IPS-20b (cell line): Measurements from ENCODE around the gene RASSF1.

ENCODE experiments used
- H3K27ac ChIP-seq: one replicate; pipeline ENCODE4 v1.5.1; 2013; ENCODE audit warnings: low read length
- H3K27me3 ChIP-seq: 2 replicates; pipeline ENCODE4 v1.6.1; 2013; ENCODE audit warnings: mild to moderate bottlenecking, low read length, inconsistent platforms; ENCODE audit not compliant: insufficient read depth
- H3K36me3 ChIP-seq: 2 replicates; pipeline ENCODE4 v1.6.1; 2013; ENCODE audit warnings: low read depth, mild to moderate bottlenecking, inconsistent platforms, low read length, moderate library complexity; ENCODE audit not compliant: insufficient read depth
- H3K4me1 ChIP-seq: 2 replicates; pipeline ENCODE4 v1.6.1; 2013; ENCODE audit warnings: mild to moderate bottlenecking, control low read depth, inconsistent platforms, low read length, moderate library complexity; ENCODE audit not compliant: insufficient read depth
- H3K4me3 ChIP-seq: 2 replicates; pipeline ENCODE4 v1.5.1; 2013; ENCODE audit warnings: mild to moderate bottlenecking, low read length, inconsistent platforms
- H3K9ac ChIP-seq: 2 replicates; pipeline ENCODE4 v1.6.1; 2013; ENCODE audit warnings: low read depth, mild to moderate bottlenecking, inconsistent platforms, low read length, moderate library complexity
- H3K9me3 ChIP-seq: 2 replicates; pipeline ENCODE4 v1.6.1; 2013; ENCODE audit warnings: mild to moderate bottlenecking, low read depth, low read length, inconsistent platforms; ENCODE audit not compliant: insufficient read depth

The RASSF1 gene

DNA sequence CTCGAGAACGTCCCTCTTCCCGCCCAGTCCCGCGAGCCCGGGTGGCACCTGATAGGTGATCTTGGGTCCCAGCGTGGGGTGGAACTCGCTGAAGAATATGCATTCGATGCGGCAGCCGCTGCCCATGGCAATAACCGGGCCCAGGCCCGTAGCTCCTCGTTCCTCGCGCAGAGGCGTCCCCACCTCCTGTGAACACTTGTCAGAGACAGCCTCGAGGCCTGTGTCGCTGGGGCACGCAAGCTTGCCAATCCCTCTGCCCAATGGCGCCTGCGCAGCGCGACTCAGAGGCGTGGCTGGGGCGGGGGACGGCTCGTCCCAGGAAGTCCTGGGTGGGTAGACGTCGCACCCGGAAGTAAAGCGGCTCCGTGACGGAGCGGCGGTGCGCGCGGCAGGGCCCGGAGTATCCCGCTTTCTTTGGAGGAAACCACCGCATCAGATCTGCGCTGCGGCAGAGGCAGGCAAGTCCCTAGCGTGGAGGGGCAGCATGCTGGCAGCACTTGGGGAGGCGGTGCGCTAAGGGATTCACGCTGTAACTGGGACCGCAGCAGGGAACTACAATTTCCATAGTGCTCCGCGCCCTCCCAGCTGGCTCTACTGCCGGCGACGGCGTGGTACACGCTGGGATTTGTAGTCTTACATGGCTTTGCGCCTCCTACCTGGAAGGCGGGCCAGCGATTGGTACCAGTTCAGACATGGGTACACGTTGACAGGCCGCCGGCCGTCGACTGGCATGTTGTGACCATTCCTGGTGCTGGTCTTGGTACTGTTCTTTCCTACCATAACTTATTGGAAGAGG, 10.1 kb upstream of the RASSF1 start, which contains the start of the genes CYB561D2 and NPRL2:
CYB561D2 (plus strand) TSS at position 336 of the 796 bp plus-strand sequence. CDS start 572 bp downstream, outside the sequence.
NPRL2 (minus strand) TSS at position 249 of the 796 bp plus-strand sequence; CDS start at position 126, 123 bp downstream.
- Histone ChIP-seq H3K9ac (peak within 1 kb of the TSS; percentile 73), H3K4me3 (peak within 1 kb of the TSS; percentile 91), H3K4me1 (no peaks in the 10 kb centered on the region), H3K27me3 (peaks cover 9% of the 10 kb centered on the region), H3K27ac (no peak within 1 kb of the TSS), H3K9me3 (no peaks in the 10 kb centered on the region), H3K36me3 (peaks cover 23% of the 10 kb centered on the region)

- Histone ChIP-seq H3K4me3 (peak overlapping the region; percentile 91), H3K36me3 (peaks cover 22% of the 10 kb centered on the region), H3K9me3 (no peaks in the 10 kb centered on the region), H3K27ac (no peak overlapping the region), H3K27me3 (peaks cover 14% of the 10 kb centered on the region), H3K4me1 (no peaks in the 10 kb centered on the region), H3K9ac (peak overlapping the region; percentile 73)
Observed at GRCh38 chr3:50350213-50350526, 9.5 kb upstream of the RASSF1 start.

DNA sequence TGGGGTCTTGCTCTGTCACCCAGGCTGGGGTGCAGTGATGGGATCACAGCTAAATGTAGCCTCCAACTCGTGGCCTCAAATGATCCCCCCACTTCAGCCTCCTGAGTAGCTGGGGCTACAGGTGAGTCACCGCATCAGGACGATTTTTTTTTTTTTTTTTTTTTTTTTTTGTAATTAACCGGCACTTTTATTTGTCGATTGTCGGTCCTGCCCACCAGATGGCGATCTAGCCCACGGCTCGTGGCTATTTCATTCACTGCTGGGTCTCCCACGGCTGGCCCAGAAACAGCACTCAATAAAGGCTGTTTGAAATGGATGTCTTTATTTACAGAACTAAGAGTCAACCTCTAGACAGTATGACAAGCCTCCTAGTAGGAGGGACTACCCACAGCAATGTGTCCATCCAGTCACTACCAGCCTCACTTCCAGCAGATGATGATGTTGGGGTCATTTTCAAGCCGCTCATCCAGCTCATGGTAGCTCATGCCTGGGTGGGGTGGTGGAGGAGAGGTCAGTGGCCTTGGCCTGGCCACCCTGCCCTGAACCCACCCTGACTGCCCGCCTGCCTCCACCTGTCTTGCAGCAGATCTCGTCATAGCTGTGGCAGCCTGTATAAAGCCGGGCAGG, 6.7 kb upstream of the RASSF1 start:
- Histone ChIP-seq H3K4me1 (no peaks in the 10 kb centered on the region), H3K27ac (no peak overlapping the region), H3K9ac (no peak overlapping the region), H3K9me3 (no peaks in the 10 kb centered on the region), H3K4me3 (no peak overlapping the region), H3K27me3 (peaks cover 43% of the 10 kb centered on the region), H3K36me3 (peaks cover 7% of the 10 kb centered on the region)

DNA sequence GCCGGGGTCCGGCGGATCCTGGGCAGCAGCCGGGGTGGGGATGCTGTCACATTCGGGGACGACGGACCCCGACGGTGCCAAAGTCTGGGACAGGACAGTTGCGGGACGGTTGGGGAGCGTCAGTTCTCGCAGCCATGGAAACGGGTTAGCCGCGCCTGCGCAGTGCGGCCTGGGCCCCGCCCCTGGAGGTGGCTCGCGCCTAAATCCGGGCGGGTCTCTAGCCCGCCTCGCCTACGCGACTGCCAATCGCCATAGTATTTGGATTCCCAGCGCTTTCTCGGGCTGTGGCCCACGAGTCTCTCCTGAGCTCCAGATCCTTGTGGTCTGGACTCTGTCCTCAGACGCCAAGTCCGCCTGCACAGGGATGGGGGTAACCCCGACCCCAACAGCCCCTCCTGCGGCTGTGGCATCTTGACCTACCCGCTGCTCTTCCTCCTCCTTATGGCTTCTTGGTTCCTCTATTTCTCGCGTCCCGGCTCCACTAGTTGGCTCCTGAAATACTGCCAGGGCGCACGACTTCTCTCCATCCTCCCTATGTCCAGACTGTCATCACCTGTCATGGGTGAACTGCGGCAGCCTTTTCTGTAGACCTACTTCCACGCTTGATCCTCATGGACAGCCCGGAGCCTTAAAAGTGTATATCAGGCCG, 5.1 kb upstream of the RASSF1 start, which contains the start of gene ZMYND10:
ZMYND10 (minus strand) TSS at position 147 of the 649 bp plus-strand sequence. CDS start 153 bp downstream, outside the sequence.
- peaks cover 59% of the 10 kb centered on the region for H3K27me3 ChIP-seq
- no peak within 1 kb of the TSS for H3K27ac ChIP-seq
- no peaks in the 10 kb centered on the region for H3K4me1 ChIP-seq
- peak within 1 kb of the TSS; percentile 63 for H3K4me3 ChIP-seq
- peaks cover 7% of the 10 kb centered on the region for H3K36me3 ChIP-seq
- no peaks in the 10 kb centered on the region for H3K9me3 ChIP-seq
- peak within 1 kb of the TSS; percentile 33; the same call in 1 of the 2 replicates for H3K9ac ChIP-seq

GRCh38 chr3:50345008-50345407, 4.4 kb upstream of the RASSF1 start:
- peaks cover 7% of the 10 kb centered on the region for H3K36me3 ChIP-seq
- H3K27ac ChIP-seq: no peak overlapping the region
- H3K4me3 ChIP-seq: peak overlapping the region; percentile 63
- peaks cover 66% of the 10 kb centered on the region for H3K27me3 ChIP-seq
- no peaks in the 10 kb centered on the region for H3K4me1 ChIP-seq
- no peaks in the 10 kb centered on the region for H3K9me3 ChIP-seq
- H3K9ac ChIP-seq: no peak overlapping the region

DNA sequence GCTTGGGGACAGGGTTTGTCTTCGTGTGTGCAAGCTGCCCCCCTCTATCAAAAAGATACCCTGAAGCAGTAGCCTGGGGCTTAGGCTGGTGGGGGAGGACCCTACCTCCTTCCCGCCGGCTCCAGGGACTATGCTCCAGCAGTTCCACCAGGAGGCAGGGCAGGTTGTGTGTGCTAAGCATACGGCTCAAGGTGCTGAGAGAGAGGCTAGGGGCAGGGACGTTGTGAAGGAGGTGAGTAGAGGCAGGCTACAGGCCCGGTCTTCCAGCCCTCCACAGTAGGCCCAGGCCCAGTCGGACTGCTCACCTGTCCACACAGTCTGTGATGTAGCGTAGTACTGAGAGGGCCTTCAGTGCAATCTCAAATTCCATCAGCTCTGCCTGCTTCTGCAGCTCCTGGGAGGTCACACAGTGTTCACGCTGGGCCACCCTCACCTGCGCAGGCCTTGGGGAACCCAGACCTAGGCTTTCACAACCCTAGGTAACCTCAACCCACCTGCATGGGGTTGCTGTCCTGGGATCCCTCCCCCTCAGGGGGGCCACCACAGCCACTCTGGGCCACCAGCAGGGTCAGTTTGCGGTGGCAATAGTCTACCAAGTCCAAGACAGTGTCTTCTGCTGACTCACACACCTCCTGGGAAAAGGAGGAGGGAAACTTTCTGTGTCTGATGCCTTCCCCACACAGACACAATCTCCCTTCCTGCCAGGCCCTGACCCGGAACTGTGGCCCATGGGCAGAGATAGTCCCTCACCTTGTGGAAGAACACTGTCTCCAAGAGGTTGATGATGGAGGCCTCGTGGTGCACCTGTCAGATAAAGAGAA, 2.4 kb upstream of the RASSF1 start:
- Histone ChIP-seq H3K27me3 (peaks cover 86% of the 10 kb centered on the region), H3K9me3 (no peaks in the 10 kb centered on the region), H3K36me3 (no peaks in the 10 kb centered on the region), H3K4me3 (no peak overlapping the region), H3K4me1 (no peaks in the 10 kb centered on the region), H3K27ac (no peak overlapping the region), H3K9ac (no peak overlapping the region)

DNA sequence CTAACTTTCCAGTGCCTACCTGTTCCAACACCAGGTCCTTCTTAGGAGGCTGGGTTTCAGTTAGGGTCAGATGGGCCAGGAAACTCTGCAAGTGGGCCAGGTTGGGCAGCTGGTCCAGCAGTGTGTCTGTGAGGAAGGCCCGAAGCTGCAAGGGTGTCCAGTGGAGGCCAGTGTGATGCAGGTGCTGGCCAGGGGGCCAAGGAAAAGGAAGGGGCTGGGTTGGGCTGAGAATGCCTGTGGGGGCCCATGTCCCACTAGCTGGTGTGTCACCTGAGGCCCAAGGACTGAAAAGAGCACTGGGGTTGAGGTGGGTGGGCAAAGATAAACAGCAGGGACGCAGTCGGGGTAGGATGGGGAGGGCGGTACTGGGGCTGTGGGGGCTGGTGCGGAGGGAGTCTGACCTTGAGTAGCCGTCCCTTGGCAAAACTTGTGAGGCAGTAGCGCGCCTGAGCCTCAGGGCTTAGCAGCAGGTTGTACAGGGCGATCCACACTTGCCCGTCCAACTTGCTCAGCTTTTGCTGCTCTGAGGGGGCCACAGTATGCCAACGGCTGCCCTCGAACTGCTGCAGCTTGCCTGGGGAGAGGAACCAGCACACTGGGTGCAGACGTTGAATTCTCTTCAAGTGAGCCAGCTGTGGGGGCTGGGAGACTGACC, 1.5 kb upstream of the RASSF1 start:
- Histone ChIP-seq H3K9ac (no peak overlapping the region), H3K27me3 (peaks cover 89% of the 10 kb centered on the region), H3K4me3 (no peak overlapping the region), H3K4me1 (no peaks in the 10 kb centered on the region), H3K36me3 (no peaks in the 10 kb centered on the region), H3K9me3 (no peaks in the 10 kb centered on the region), H3K27ac (no peak overlapping the region)

DNA sequence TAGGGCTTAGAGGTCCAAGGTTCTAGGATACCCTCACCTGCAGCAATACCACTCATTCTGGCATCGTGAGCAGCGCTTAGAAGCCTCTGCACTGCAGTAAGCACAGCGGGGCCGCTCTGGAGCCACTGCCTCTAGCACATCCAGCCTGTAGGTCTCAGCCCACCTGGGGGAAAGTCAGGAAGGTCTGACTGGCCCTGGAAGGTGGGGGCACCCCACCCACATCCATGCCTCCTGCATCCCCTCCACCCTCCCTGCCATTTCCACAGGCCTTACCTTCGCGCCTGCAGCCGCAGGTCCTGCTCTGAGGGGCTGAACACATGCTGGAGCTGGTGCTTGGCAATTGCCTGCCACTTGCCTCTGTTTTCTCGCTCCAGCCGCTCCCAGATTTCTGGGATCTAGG, 901 bp upstream of the RASSF1 start:
- Histone ChIP-seq H3K27ac (no peak overlapping the region), H3K27me3 (peaks cover 87% of the 10 kb centered on the region), H3K4me1 (no peaks in the 10 kb centered on the region), H3K9me3 (no peaks in the 10 kb centered on the region), H3K4me3 (peak overlapping the region; percentile 61; the same call in 1 of the 2 replicates), H3K9ac (no peak overlapping the region), H3K36me3 (no peaks in the 10 kb centered on the region)

DNA sequence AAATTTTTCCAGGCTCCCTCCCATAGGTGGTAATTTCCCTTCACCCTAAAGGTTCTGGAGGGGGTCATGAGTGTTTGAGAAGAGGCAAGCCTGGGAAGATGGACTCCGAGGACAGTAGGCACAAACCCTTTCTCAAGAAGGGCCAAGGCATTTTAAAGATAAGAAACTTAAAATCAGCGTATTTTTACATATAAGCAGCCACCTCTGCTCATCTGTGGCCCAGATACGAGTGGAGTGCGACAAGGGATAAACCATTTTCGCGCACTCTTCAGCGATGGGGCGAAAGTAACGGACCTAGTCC, 539 bp downstream of the RASSF1 start:
- Histone ChIP-seq H3K36me3 (no peaks in the 10 kb centered on the region), H3K4me1 (no peaks in the 10 kb centered on the region; the same call in 1 of the 2 replicates), H3K4me3 (peak overlapping the region; percentile 61), H3K9ac (no peak overlapping the region), H3K27me3 (peaks cover 74% of the 10 kb centered on the region), H3K27ac (no peak overlapping the region), H3K9me3 (no peaks in the 10 kb centered on the region)

- no peaks in the 10 kb centered on the region for H3K9me3 ChIP-seq
- no peak overlapping the region for H3K27ac ChIP-seq
- H3K36me3 ChIP-seq: peaks cover 2% of the 10 kb centered on the region; the same call in 1 of the 2 replicates
- peaks cover 69% of the 10 kb centered on the region for H3K27me3 ChIP-seq
- H3K4me3 ChIP-seq: peak overlapping the region; percentile 61
- H3K9ac ChIP-seq: no peak overlapping the region
- H3K4me1 ChIP-seq: no peaks in the 10 kb centered on the region; the same call in 1 of the 2 replicates
Observed at GRCh38 chr3:50339485-50340146, 1.0 kb downstream of the RASSF1 start.
